ENCODE data around the gene TEX51. TPM values are rescaled to one million over a fixed set of nuclear protein-coding genes. Genes with fewer than 3 reads are reported as not detected.

The TEX51 gene
- total RNA-seq, 2 experiments from 2014 or later, result not detected

DNA sequence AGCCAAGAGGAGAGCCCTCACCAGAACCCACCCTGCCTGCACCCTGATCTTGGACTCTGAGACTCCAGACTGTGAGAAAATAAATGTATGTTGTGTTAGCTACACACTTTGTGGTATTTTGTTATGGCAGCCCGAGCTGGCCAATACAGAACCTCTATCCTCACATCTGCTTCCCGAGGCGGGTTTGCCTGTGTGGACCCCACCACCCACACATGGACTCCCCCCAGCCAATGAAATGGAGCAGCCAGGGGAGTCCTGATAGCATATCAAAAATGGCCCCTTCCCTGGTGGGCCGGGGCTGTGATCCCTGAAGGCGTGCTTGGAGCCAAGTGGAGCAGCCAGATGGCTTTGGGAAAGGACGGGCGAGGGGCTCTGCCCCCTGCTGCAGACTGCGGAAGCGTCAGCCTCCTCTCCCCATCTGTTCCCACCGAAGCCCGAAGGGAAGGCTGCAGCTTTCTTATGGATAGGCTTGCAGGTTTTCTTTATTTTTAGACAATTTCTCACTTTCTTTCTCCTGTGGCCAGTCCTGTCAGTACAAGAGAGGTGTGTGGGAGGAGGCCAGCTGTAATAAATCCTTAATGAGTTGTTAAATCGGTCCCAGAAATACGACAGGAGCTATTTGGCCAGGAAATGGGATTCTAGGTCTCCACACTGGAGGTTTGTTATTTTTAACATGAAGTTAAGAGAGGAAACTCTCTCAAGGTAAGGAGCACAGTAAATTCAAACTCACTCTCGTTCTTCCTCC lies 34.4 kb downstream of the TEX51 start:
- Mint-ChIP-seq H3K27me3 (ENCODE audit: low read depth) (peaks cover 4% of the 10 kb centered on the region), H3K9me3 (ENCODE audit: insufficient read depth) (no peaks in the 10 kb centered on the region), H3K4me1 (ENCODE audit: low read depth) (no peaks in the 10 kb centered on the region), H3K4me3 (no peak overlapping the region), H3K27ac (no peak overlapping the region), H3K36me3 (ENCODE audit: low read depth) (no peaks in the 10 kb centered on the region)
- ChIA-PET CTCF (interaction anchor here (1.2 kb wide), 1 partner anchor 39 kb away, joined by 4 read pairs; no protein-coding TSS in a partner anchor), POLR2A (no interaction called here)
- no peak for ATAC-seq
- no peak for DNase-seq

- Mint-ChIP-seq H3K36me3 (ENCODE audit: low read depth) (no peaks in the 10 kb centered on the region), H3K4me3 (no peak overlapping the region), H3K27ac (no peak overlapping the region), H3K4me1 (ENCODE audit: low read depth) (no peaks in the 10 kb centered on the region), H3K27me3 (ENCODE audit: low read depth) (peaks cover 7% of the 10 kb centered on the region), H3K9me3 (ENCODE audit: insufficient read depth) (no peaks in the 10 kb centered on the region)
- ATAC-seq (no peak), DNase-seq (no peak)
- ChIA-PET CTCF (interaction anchor here (1.2 kb wide), 1 partner anchor 38 kb away, joined by 4 read pairs; no protein-coding TSS in a partner anchor), POLR2A (no interaction called here)
These were observed 35.0 kb downstream of the TEX51 start for GRCh38 chr2:126933711-126934091.

- DNase-seq (no peak), ATAC-seq (no peak)
- Mint-ChIP-seq H3K27ac (no peak overlapping the region), H3K36me3 (ENCODE audit: low read depth) (no peaks in the 10 kb centered on the region), H3K4me1 (ENCODE audit: low read depth) (no peaks in the 10 kb centered on the region), H3K9me3 (ENCODE audit: insufficient read depth) (no peaks in the 10 kb centered on the region), H3K27me3 (ENCODE audit: low read depth) (peaks cover 7% of the 10 kb centered on the region), H3K4me3 (no peak overlapping the region)
- CTCF ChIA-PET, result no interaction called here
- POLR2A ChIA-PET, result no interaction called here
These were observed 36.1 kb downstream of the TEX51 start for GRCh38 chr2:126934809-126935208.

DNA sequence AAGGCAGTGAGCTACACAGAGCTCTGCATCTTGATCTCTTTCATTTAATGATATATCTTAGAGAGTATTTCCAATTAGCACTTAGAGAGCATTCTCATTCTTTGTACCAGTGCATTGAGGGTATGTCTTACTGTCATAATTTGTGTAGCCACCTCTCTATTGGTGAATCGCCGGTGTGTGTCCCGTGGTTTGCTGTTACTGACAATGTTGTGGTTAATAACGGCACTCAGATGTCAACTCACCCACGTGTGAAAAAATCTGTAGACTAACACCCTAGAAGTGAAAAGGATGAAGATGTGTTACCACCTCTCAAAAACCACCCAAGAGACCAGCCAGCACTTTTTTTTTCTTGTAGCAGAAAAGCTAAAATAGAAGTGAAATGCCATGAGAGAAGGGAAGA lies 37.1 kb downstream of the TEX51 start:
- H3K27me3 Mint-ChIP-seq (ENCODE audit: low read depth), result peaks cover 7% of the 10 kb centered on the region
- H3K36me3 Mint-ChIP-seq (ENCODE audit: low read depth), result no peaks in the 10 kb centered on the region
- no peaks in the 10 kb centered on the region for H3K9me3 Mint-ChIP-seq (ENCODE audit: insufficient read depth)
- ChIA-PET POLR2A (no interaction called here), CTCF (no interaction called here)
- ATAC-seq (no peak), DNase-seq (no peak)
- H3K4me3 Mint-ChIP-seq, result no peak overlapping the region
- no peak overlapping the region for H3K27ac Mint-ChIP-seq
- H3K4me1 Mint-ChIP-seq (ENCODE audit: low read depth), result no peaks in the 10 kb centered on the region

GRCh38 chr2:126936219-126936723 lies 37.6 kb downstream of the TEX51 start:
- no peaks in the 10 kb centered on the region for H3K36me3 Mint-ChIP-seq (ENCODE audit: low read depth)
- no peak overlapping the region for H3K4me3 Mint-ChIP-seq
- H3K4me1 Mint-ChIP-seq (ENCODE audit: low read depth), result no peaks in the 10 kb centered on the region
- no peak overlapping the region for H3K27ac Mint-ChIP-seq
- ChIA-PET POLR2A (no interaction called here), CTCF (no interaction called here)
- peaks cover 7% of the 10 kb centered on the region for H3K27me3 Mint-ChIP-seq (ENCODE audit: low read depth)
- DNase-seq, result no peak
- ATAC-seq, result no peak
- H3K9me3 Mint-ChIP-seq (ENCODE audit: insufficient read depth), result no peaks in the 10 kb centered on the region

- Mint-ChIP-seq H3K4me3 (no peak overlapping the region), H3K9me3 (ENCODE audit: insufficient read depth) (peaks cover 7% of the 10 kb centered on the region), H3K4me1 (ENCODE audit: low read depth) (no peaks in the 10 kb centered on the region), H3K27me3 (ENCODE audit: low read depth) (peaks cover 7% of the 10 kb centered on the region), H3K36me3 (ENCODE audit: low read depth) (no peaks in the 10 kb centered on the region), H3K27ac (no peak overlapping the region)
- POLR2A ChIA-PET, result no interaction called here
- CTCF ChIA-PET, result no interaction called here
- DNase-seq (no peak), ATAC-seq (no peak)
These were observed 41.6 kb downstream of the TEX51 start for GRCh38 chr2:126940331-126940730.

- Mint-ChIP-seq H3K4me3 (no peak overlapping the region), H3K9me3 (ENCODE audit: insufficient read depth) (peaks cover 7% of the 10 kb centered on the region), H3K4me1 (ENCODE audit: low read depth) (no peaks in the 10 kb centered on the region), H3K27ac (no peak overlapping the region), H3K27me3 (ENCODE audit: low read depth) (peaks cover 7% of the 10 kb centered on the region), H3K36me3 (ENCODE audit: low read depth) (no peaks in the 10 kb centered on the region)
- DNase-seq (no peak), ATAC-seq (no peak)
- POLR2A ChIA-PET, result no interaction called here
- CTCF ChIA-PET, result no interaction called here
These were observed 43.9 kb downstream of the TEX51 start for GRCh38 chr2:126942427-126943203.

DNA sequence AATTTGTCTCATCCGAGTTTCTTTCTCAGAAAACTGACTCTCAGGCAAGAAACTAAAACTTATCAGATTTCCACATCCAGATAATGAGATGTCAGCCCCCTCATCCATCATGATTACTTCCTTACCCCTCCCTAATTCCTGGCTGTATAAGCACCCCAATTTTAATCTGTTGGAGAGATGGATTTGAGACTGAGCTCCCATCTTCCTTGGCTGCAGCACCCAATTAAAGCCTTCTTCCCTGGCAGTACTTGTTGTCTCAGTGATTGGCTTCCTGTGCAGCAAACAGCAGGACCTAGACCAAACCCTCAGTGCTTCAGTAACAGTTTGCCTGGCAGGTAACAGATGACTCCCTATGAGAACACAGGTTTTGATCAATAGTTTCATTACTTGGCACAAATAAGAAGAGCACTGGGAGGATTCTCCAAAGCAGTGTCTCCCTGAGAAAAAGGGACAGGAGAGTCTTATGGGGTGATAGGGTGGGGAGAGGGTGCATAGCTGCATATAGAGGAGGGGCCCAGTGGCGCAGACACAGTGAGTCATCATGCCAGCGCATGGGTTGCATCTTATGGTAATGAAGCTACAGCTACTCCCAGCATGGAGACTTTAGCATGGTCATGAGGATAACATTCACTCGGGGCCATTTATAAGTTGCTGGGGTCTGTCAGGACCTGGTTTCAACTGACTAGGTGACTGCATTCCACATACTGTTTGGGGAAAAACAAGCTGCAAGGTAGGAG lies 45.1 kb downstream of the TEX51 start:
- Mint-ChIP-seq H3K27ac (no peak overlapping the region), H3K36me3 (ENCODE audit: low read depth) (no peaks in the 10 kb centered on the region), H3K4me3 (no peak overlapping the region), H3K27me3 (ENCODE audit: low read depth) (peaks cover 2% of the 10 kb centered on the region), H3K4me1 (ENCODE audit: low read depth) (no peaks in the 10 kb centered on the region), H3K9me3 (ENCODE audit: insufficient read depth) (peaks cover 7% of the 10 kb centered on the region)
- ChIA-PET CTCF (no interaction called here), POLR2A (no interaction called here)
- ATAC-seq, result no peak
- DNase-seq, result no peak

- POLR2A ChIA-PET, result no interaction called here
- Mint-ChIP-seq H3K27ac (no peak overlapping the region), H3K4me3 (no peak overlapping the region), H3K4me1 (ENCODE audit: low read depth) (no peaks in the 10 kb centered on the region), H3K36me3 (ENCODE audit: low read depth) (no peaks in the 10 kb centered on the region), H3K9me3 (ENCODE audit: insufficient read depth) (peaks cover 7% of the 10 kb centered on the region), H3K27me3 (ENCODE audit: low read depth) (peaks cover 2% of the 10 kb centered on the region)
- CTCF ChIA-PET, result no interaction called here
- ATAC-seq, result no peak
- no peak for DNase-seq
These were observed 46.4 kb downstream of the TEX51 start for GRCh38 chr2:126945118-126945517.

- ATAC-seq, result no peak
- Mint-ChIP-seq H3K27ac (no peak overlapping the region), H3K9me3 (ENCODE audit: insufficient read depth) (peaks cover 7% of the 10 kb centered on the region), H3K4me3 (no peak overlapping the region), H3K36me3 (ENCODE audit: low read depth) (no peaks in the 10 kb centered on the region), H3K27me3 (ENCODE audit: low read depth) (peaks cover 2% of the 10 kb centered on the region), H3K4me1 (ENCODE audit: low read depth) (no peaks in the 10 kb centered on the region)
- CTCF ChIA-PET, result no interaction called here
- POLR2A ChIA-PET, result no interaction called here
- DNase-seq, result no peak
These were observed 47.8 kb downstream of the TEX51 start for GRCh38 chr2:126946318-126947102.

- ATAC-seq (no peak), DNase-seq (no peak)
- Mint-ChIP-seq H3K27me3 (ENCODE audit: low read depth) (peaks cover 2% of the 10 kb centered on the region), H3K27ac (no peak overlapping the region), H3K9me3 (ENCODE audit: insufficient read depth) (peaks cover 7% of the 10 kb centered on the region), H3K4me3 (no peak overlapping the region), H3K36me3 (ENCODE audit: low read depth) (no peaks in the 10 kb centered on the region), H3K4me1 (ENCODE audit: low read depth) (no peaks in the 10 kb centered on the region)
- ChIA-PET CTCF (no interaction called here), POLR2A (no interaction called here)
These were observed 48.4 kb downstream of the TEX51 start for GRCh38 chr2:126947103-126947429.

Measured in activated CD8-positive, alpha-beta T cell treated with anti-CD3 and anti-CD28 coated beads, Interleukin-2, amount 10 ng/mL, durations not matched to agents 7 days and 5 days (primary cell).